HL-60 (cell line): ENCODE results near the gene RGS6.

Experiments
- CTCF ChIP-seq: IDR thresholded peaks from one replicate; pipeline ENCODE4 v1.5.1; 2011; ENCODE audit warnings: low read length, control low read depth, inconsistent platforms; ENCODE audit not compliant: insufficient read depth
- REST ChIP-seq: IDR thresholded peaks from 2 replicates; pipeline ENCODE4 v1.6.1; 2012; ENCODE audit warnings: low read depth; ENCODE audit not compliant: insufficient replicate concordance

DNA sequence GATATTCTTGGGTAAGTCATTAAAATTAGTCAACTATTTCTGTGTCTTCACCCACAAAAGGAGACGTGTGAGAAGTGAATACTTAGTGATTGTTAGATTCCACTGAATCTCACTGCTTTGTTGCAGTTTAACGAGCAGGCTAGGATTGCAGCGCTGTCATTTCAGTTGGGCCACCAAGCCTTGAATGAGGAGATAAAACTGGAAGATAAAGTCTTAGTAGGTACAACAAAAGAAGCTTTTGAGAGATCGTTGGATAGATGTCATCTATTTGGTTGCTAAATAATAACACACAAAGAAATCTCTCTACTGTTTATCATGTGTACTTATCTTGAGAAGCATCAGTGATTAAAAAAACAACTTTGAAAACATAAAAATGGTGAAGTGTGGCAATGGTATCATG, 132.3 kb downstream of the RGS6 start:
- TF ChIP-seq CTCF (no peak), REST (no peak)
